GM18520 (cell line): Measurements from ENCODE around the gene PTPRN2.
"Not testable (repeated sequence)": the region's sequence is repeated elsewhere in the genome, so short reads cannot be mapped to it uniquely, and the experiment has no call there.

Experiments
- ATAC-seq: cut with Tn5 transposase; IDR thresholded peaks from one replicate; pipeline ENCODE4 v1.9.1; 2021; ENCODE audit not compliant: unreplicated experiment

PTPRN2 gene

DNA sequence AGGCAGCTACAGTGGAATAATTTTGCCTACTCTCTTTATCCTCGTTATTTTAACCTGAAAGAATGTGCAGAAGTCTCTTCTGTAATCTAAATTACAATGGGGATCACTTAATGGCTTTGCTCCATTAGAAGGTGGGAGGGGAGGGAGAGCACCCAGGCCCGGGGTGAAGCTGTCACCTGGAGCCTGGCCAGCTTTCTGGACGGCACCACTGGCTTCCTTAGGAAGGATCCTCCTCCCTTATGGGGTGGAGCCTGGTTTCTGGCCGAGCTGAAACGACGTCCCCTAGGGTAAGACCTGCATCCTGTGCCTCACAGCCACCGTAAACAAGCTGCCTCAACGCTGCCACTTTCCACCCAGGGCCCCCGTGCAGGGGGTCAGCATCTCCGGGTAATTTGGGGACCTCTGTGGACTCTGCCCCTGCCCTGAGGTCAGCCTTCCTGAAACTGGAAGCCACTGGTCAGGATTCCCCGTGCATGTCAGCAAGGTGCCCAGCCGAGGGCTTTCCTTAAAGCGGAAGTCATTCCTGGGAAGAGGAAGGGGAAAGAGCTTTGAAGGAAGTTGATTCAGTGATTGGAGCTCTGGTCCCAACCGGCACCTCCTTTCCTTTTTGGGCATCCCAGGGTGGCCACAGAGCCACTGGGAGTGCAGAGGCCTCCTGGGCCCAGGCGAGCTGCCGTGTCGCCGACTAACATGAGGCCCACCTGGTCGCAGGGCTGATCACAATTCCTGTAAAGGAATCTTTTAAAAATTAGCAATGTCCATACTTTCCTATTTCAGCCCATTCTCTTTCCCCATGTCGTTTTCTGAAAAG is 681.8 kb downstream of the PTPRN2 start:
- no peak for ATAC-seq

DNA sequence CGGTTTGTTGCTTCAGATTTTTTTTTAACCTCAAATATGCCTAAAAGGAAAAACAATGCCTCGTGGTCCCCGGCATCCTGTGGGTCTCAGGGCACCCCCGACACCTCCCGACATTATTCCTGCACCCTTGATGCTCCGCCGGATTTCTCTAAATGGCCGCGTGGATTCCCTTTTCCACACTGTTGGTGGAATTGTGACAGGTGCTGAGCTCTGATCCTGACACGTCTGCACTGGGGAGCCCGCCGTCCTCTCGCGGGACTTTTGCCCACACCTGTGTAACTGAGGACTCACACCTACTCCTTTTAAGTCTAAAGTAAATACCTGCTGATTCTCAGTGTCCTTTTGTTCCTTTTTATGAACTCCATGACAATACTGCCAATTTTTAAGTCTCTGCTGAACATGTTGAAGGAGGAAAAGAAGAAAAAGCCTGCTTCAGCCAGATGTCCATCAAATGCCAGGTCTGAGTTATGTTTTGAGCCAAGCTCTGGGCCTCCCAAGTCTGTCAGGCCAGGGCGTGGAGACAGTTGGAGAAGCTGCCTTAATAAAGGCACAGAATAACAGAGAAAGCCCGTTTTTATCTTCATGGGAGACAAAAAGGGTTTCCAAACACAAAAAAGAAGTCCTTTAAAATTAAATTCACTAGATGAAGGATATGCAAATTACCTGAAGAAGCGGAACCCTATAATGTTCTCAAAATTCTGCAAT is 682.6 kb downstream of the PTPRN2 start:
- no peak for ATAC-seq

DNA sequence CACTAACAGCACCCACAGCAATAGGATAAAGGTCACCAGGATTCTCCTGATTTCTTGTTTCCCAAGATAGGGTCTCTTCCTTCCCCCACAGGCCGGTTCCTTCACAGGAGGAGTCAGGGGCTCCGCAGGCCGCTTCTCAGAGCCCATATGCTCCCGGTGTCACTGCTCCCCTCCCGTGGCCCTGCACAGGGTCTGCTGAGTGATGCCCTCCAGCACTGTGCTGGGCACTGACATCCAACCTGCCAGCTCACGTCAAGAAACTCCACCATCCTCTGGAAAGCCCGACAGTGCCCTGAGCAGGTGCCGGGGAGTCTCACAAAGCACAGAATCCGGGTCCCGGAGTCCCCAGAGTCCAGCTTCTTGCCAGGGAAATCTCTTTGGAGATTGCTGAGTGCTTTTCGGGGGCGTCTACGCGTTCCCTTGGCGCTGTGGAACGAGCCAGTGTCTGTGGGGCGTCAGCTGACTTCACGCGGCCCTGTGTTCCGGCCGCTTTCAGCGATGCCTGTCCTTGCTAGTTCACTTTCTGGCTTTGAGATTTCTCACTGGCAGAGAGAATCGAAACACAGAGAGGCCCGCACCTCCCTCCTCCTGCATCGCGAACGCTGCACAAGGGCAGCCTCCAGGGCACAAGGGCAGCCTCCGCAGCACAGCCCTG is 683.3 kb downstream of the PTPRN2 start:
- ATAC-seq = no peak

DNA sequence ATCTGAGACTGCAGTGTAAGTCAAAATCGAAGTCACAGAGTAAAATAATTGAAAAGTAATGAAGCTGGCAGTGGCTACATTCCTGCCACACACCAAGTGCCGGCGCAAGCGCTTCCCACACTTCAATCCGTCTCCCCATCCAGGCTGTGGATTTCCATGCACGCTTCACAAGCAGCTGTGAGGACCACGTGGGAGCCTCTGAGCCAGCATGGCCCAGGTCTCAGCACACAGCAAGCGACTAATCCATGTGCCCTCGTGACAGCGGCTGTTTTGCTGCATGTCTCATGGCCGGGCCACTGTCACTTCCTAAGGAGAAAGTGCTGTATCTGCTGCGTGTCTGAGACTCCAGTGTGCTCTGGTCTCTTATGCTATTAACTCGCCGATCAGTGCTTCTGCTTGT is 683.9 kb downstream of the PTPRN2 start:
- no peak for ATAC-seq

DNA sequence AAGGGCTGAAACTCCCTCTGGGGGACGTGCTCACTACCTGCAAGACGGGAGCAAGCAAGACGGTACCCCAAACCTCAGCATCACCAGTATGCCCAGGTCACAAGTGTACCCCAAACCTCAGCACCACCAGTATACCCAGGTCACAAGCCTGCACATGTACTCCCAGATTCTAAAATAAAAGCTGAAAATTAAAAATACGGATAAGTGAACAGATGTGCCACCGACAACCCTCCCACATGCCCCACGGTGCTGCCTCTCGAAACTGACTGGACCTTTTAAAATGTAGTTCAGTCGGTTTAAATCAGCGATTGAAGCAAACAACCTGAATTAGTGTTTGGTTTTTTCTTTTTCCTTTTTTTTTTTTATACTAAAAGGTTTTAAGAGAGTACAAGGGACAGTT is 684.3 kb downstream of the PTPRN2 start:
- no peak for ATAC-seq

DNA sequence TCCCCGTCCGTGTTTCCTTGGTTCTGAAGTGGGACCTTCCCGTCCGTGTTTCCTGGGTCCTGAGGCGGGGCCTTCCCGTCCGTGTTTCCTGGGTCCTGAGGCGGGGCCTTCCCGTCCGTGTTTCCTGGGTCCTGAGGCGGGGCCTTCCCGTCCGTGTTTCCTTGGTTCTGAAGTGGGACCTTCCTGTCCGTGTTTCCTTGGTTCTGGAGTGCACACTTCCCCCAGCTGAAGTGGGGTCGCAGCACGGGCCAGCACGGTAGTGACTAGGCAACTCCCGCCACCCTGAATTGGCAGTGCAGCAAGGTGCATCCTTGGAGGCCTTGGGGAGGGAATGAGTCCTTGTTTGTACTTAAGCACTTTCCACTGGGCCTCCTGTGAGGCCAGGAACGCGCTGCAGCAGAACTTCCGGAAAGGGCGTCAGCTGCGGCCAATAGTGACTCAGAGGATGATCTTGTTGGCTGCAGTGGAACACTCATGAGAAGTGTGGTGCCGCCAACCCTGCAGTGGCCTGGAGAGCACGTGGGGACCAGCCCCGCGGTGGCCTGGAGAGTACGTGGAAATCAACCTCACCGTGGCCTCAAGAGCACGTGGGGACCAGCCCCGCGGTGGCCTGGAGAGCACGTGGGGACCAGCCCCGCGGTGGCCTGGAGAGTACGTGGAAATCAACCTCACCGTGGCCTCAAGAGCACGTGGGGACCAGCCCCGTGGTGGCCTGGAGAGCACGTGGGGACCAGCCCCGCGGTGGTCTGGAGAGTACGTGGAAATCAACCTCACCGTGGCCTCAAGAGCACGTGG is 685.6 kb downstream of the PTPRN2 start:
- not testable (repeated sequence) for ATAC-seq

DNA sequence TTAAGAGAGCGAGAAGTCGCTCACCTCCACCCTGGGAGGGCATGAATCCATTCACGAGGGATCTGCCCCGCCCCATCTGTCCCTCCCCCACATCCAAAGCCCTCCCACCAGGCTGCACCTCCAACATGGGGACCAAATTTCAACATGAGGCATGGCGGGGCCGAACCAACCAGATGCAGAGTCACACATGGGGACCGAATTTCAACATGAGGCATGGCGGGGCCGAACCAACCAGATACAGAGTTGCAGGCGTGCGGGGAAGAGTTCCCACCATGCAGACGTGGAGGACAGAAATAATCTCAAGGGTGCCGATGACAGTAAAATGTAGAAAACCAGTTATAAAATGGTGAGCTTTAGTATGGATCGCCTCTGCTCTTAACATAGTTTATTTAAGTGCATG is 686.5 kb downstream of the PTPRN2 start:
- ATAC-seq = no peak

DNA sequence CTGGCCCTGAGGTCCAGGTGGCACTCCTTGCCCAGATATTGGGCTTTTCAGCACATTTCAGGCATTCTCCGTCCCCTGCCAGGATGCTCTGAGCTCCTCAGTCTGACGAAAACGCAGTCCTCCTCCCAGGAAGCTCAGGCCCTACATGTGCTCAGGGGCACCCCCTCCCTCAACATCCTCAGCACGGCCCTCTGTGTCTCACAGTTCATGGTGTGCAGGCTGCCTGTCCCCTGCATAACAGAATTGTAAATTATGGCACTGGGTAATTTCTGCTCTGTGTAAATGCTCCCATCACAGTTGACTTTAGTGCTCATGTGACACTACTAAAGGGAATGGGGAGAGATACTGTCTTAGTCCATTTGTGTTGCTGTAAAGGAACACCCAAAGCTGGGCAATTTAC is 687.1 kb downstream of the PTPRN2 start:
- no peak for ATAC-seq

DNA sequence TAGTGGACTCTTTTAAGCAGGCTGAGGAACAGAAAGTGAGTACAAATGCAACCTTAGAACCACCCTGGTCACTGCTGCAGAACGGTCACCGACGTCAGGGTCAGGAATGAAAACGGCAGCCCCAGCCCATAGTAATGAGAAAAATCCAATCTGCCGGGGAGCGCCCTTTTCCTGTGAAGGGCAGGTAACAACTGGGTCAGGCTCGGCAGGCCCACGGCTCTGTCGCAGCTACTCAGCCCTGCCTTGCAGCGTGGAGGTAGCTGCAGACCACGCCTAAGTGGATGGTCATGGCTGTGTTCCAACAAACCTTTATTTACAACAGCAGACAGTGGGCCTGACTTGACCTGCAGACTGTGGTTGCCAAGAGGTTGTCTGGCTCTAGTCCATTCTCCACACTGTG is 687.6 kb downstream of the PTPRN2 start:
- no peak for ATAC-seq

DNA sequence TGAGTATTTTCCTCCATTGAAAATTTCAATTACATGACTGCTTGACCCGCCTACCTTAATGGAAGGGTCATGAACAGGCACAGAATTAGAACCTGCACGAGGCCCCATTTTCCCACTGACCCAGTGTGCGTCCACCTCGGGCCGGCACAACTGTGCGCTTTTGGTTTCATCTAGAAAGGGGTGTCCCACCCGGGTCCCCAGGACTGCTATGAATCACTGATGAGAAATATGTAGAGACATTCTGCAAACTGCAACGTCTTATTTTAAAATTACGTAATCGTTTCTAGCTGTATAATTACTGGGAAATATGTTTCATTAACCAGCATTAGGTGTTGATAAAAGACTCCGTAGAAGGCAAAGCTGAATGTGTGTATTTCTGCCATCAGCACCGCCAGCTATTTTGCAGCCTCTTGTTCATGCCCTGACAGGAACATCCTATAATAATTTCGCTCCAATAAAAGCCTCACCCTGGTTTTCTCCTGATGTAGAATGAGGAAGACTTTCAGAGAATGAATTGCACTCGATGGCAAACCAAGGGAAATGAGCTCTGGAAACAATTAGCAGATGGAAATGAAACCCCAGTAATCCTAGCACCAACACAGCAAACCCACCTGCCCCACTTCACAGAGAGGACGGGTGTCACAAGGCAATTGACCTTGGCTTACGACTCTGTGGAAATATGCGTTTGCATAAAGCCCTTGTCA is 688.7 kb downstream of the PTPRN2 start:
- no peak for ATAC-seq

DNA sequence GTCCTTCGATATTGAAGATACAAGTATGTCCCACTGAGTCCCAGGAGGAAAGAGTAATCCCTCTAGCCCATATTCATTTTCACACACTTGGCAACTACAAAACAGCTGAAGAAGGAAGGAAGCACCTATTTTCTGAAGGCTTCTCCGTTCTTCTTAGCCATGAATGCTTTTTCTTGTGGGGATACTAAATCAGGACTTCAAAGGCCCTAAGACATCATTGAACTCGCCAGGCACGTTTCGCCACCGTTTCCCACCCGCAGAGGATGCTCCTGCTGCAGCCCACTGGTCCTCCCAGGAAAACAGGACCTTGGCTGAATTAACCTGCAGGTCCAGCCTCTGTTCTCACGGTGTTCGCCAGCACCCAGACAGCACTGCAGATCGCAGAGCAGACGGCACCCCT is 689.4 kb downstream of the PTPRN2 start:
- no peak for ATAC-seq

DNA sequence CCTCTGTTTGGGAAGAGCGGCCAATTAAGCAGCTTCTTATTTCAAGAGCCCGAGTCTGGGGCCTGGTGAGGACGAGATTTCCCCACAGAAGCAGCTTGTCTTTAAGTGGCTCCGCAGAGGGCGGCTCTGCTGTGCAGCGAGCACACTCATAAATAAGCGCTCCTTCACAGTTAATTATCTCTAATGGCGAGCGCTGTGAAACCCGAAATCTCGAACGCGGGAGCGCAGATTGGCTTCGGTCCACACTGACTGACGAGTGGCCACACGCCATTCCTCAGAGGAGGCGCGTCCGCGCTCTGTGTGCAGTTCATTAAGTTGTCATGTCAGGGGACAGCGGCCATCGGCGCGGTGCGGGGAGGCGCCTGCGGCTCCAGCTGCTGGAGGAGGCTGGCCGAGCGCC is 689.9 kb downstream of the PTPRN2 start:
- no peak for ATAC-seq

DNA sequence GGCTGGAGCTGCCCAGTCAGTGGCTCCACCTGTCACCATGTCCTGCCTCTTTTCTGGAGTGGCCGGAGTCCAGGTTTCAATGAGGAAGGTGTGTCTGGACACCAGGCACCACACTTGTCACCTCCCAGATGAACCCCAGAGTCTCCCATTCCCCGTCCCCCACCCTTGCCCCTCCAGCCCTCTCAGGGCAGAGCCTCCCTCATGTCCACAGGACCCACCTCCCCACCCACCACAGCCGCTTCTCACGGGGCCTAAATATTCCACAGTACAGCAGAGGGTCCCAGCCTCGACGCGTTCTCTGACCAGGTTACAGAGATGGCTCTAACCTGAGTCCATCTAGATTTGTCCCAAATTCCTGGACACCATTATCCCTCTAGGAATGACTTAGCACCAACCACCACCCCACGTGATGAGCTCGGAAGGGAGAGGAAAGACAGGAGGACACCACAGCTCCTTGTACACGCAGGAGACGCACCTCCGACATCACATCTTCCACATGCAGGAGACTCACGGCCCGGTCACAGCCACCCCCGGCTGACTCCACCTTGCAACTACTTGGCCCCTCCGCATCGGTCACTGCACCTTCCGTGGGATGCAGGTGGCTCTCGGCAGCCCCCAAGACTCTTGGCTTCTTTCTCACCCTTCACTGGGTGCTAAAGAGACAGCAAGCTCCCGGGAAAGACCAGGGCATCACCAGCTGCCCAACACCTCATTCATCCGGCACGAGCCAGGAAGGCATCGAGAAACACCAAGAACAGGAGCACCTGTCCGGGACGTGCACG is 690.7 kb downstream of the PTPRN2 start:
- no peak for ATAC-seq

DNA sequence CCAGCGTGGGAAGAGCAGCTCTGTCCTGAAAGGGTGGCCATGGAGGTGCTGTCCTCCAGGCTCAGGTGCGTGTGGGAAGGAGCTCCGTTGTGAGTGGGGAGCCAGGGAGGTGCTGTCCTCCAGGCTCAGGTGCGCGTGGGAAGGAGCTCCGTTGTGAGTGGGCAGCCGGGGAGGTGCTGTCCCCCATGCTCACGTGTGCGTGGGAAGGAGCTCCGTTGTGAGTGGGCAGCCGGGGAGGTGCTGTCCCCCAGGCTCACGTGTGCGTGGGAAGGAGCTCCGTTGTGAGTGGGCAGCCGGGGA is 691.3 kb downstream of the PTPRN2 start:
- ATAC-seq = not testable (repeated sequence)

DNA sequence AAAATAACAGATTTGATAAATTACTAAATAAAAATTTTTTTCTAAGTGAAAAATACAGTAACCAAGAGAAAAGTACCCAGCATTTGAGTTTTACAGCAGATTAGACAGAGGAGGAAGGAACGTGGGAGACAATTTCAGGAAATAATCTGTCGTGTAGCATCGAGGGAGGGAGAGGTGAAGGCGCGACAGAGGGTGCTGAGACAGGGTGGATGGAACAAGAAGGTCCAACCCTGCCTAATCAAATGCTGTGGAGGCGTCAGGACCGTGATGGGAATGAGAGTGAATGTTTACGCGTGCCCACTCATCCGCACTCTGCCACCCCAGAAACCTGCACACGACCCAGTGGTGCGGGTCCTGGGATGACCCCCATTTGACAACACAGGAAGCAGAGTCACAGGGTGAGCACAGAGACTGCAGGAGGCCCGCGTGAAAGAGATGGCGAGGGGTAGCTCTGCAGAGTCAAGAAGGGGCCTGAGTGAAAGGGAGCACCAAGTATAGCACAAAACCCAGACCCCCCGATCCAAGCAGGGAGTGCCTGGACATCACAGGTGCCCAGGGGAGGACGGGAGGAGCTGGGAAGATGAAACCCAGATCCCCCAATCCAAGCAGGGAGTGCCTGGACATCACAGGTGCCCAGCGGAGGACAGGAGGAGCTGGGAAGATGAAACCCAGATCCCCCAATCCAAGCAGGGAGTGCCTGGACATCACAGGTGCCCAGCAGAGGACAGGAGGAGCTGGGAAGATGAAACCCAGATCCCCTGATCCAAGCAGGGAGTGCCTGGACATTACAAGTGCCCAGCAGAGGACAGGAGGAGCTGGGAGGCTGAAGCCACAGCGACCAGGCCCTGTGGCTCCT is 691.9 kb downstream of the PTPRN2 start:
- ATAC-seq = no peak

DNA sequence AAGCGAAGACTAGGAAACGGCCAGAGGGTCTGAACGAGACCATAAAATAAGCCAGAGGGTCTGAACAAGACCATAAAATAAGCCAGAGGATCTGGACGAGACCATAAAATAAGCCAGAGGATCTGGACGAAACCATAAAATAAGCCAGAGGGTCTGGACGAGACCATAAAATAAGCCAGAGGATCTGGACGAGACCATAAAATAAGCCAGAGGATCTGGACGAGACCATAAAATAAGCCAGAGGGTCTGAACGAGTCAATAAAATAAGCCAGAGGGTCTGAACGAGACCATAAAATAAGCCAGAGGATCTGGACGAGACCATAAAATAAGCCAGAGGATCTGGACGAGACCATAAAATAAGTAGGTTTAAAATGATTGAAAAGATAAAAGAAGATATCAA is 692.5 kb downstream of the PTPRN2 start:
- not testable (repeated sequence) for ATAC-seq

DNA sequence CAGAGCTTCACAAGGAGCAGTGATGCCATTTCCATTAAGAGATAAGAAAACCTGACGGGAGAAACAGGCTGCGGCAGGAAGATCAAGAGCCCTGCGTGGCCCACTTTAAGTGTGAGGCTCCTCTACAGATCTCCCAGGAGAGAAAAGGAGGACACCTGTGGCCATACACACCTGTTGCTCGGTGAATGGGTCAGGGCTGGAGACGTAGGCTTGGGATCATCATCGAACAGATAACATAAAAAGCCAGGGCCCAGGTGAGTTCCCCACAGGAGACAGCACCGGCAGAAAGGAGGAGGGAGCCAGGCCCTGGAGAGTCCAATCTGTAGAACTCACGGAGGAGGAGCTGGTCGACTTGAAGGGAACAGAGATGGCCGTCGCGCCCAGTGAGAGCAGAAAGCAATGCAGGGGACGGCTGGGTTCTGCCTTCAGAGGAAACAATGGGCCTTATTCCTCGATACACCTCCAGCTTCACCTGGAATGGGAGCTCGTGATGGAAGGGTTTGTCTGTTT is 694.0 kb downstream of the PTPRN2 start:
- no peak for ATAC-seq

DNA sequence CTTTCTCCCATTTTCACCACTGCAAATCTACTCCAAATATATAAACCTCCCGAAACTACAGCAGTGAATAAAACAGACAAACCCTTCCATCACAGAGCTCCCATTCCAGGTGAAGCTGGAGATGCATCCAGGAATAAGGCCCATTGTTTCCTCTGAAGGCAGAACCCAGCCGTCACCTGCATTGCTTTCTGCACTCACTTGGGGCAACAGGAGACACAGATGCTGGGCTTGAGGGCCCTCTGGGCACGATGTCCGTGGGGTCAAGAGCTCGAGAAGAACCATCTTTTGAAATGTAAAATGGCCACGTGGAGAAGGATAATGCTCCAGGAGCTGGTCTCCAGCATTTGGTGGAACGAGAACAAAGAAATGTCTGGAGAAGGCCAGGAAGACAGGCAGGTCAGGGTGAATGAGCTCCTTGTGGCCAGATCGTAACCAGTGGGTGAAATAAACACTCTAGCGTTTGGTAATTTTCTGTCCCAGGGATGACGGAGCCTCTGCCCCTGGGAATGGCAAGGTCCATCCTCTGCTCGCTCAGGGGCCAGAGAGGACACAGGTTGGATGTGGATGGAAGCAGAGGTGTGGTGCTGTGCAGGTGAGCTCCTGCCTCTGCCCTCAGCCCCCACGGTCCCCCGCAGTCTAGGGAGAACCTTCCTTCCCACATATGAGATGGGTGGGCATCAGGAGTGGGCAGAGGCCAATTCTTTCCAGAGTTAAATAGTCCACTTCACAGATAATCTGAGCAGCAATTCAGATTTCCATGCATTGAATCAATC is 694.7 kb downstream of the PTPRN2 start:
- ATAC-seq = no peak
